Naive thymus-derived CD4-positive, alpha-beta T cell (primary cell): Measurements from ENCODE around the gene SHROOM2. TPM values are rescaled to one million over a fixed set of nuclear protein-coding genes. Genes with fewer than 3 reads are reported as not detected.

Source experiments
- ATAC-seq: fragments of 150-1000 bp; cut with Tn5 transposase; 2 replicates; pipeline ENCODE4 v1.10.0; 2021; ENCODE audit warnings: mild to moderate bottlenecking, moderate library complexity
- CTCF ChIA-PET: fragments of 350-600 bp; sonication (Branson Sonifier 250); formaldehyde crosslinking; loops from one replicate; lab custom pipeline; 2021; ENCODE audit warnings: antibody characterized with exemption; lab: Charles Lee
- POLR2A ChIA-PET: fragments of 350-600 bp; sonication (Branson Sonifier 250); formaldehyde crosslinking; loops from one replicate; lab custom pipeline; 2021; ENCODE audit warnings: antibody characterized with exemption, inconsistent platforms; lab: Charles Lee
- DNase-seq, 9 donors: peaks; one replicate each; pipeline versions ENCODE4 v3.0.0 to v3.0.0-alpha.2; 2020 to 2022; ENCODE audit warnings: mixed read lengths in 1 of 9
- H3K27ac ChIP-seq: one replicate; pipeline ENCODE4 v1.7.0; 2013; ENCODE audit warnings: mild to moderate bottlenecking, low read depth, low read length, moderate library complexity
- H3K27me3 ChIP-seq, 2 donors: one replicate each; pipeline ENCODE4 v1.7.0; 2013; ENCODE audit warnings: low read length in 2 of 2, mild to moderate bottlenecking in 2 of 2, moderate library complexity in 2 of 2; ENCODE audit not compliant: control insufficient read depth in 2 of 2, insufficient read depth in 2 of 2
- H3K36me3 ChIP-seq, 3 experiments: 1 replicate in 2 of 3; 2 replicates in 1 of 3; pipeline ENCODE4 v1.7.0; 2013; ENCODE audit warnings: low read length in 3 of 3, mild to moderate bottlenecking in 3 of 3, moderate library complexity in 1 of 3; ENCODE audit not compliant: insufficient read depth in 3 of 3, control insufficient read depth in 2 of 3
- H3K4me1 ChIP-seq, 2 donors: one replicate each; pipeline ENCODE4 v1.7.0; 2013; ENCODE audit warnings: low read length in 2 of 2, mild to moderate bottlenecking in 2 of 2, moderate library complexity in 1 of 2; ENCODE audit not compliant: control insufficient read depth in 2 of 2, insufficient read depth in 2 of 2
- H3K4me3 ChIP-seq: 2 replicates; pipeline ENCODE4 v1.7.0; 2013; ENCODE audit warnings: mild to moderate bottlenecking, low read length
- H3K9me3 ChIP-seq, 3 experiments: 1 replicate in 2 of 3; 2 replicates in 1 of 3; pipeline ENCODE4 v1.7.0; 2013; ENCODE audit warnings: low read length in 3 of 3; ENCODE audit not compliant: control insufficient read depth in 2 of 3
- H3K27ac Mint-ChIP-seq, 9 donors: one replicate each; pipeline ENCODE4 v1.8.0; 2020 to 2022; ENCODE audit warnings: mixed read lengths in 9 of 9, mild to moderate bottlenecking in 8 of 9, moderate library complexity in 5 of 9, inconsistent platforms in 2 of 9
- H3K27me3 Mint-ChIP-seq, 5 donors: one replicate each; pipeline ENCODE4 v1.8.0; 2021 to 2022; ENCODE audit warnings: mixed read lengths in 5 of 5, mild to moderate bottlenecking in 1 of 5
- H3K36me3 Mint-ChIP-seq, 5 donors: one replicate each; pipeline ENCODE4 v1.8.0; 2020 to 2022; ENCODE audit warnings: mixed read lengths in 5 of 5, mild to moderate bottlenecking in 3 of 5, inconsistent platforms in 1 of 5
- H3K4me1 Mint-ChIP-seq, 7 donors: one replicate each; pipeline ENCODE4 v1.8.0; 2020 to 2022; ENCODE audit warnings: mixed read lengths in 7 of 7, mild to moderate bottlenecking in 3 of 7, inconsistent platforms in 1 of 7
- H3K4me3 Mint-ChIP-seq, 10 donors: one replicate each; pipeline ENCODE4 v1.8.0; 2020 to 2022; ENCODE audit warnings: mild to moderate bottlenecking in 10 of 10, mixed read lengths in 10 of 10, moderate library complexity in 6 of 10, inconsistent platforms in 2 of 10
- H3K9me3 Mint-ChIP-seq, 11 donors: one replicate each; pipeline ENCODE4 v1.8.0; 2020 to 2022; ENCODE audit warnings: mixed read lengths in 11 of 11, mild to moderate bottlenecking in 4 of 11, inconsistent platforms in 1 of 11, moderate library complexity in 1 of 11
- intact Hi-C, 2 donors: fragments of 100-400 bp; cut with micrococcal nuclease; formaldehyde crosslinking; loops; one replicate each; pipeline ENCODE4 v1.15.1; 2023
- polyA plus RNA-seq, 2 donors: library from polyadenylated mRNA; unstranded; fragments of 300-500 nt; fragmentation: Illumina TruSeq; gene quantifications; one replicate each; pipeline ENCODE4 v1.2.3, GENCODE V29; 2021
- total RNA-seq, 6 experiments: library from RNA in 5 of 6; stranded (reverse) in 5 of 6; gene quantifications; 1 replicate in 5 of 6; 2 replicates in 1 of 6; pipeline ENCODE4 v1.2.3 and lab custom pipeline; 2021 to 2026

The SHROOM2 gene
- total and polyA plus RNA-seq, 7 experiments from 2014 or later: not detected

DNA sequence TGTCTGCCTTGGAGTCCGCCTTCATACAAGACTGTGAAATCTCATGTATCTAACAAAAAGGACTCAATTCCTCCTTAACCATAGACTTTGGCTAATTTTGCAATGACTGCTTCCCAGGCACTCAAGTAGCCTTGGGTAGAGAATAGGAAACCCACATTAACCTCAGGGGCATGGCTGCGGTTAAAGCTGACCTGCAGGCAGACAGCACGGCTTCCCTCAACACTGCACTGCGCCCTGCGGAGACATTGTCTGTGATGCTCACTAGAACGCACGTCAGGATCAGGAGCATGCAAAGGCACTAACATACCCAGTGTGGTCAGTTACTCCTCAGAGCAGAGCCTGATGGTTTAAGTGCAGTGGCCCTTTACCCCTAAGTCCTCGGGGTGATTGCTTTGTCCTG, 10.3 kb upstream of the SHROOM2 start:
- Mint-ChIP-seq H3K4me1 (no peaks in the 10 kb centered on the region), H3K9me3 (peaks cover 0 to 1% (median 0%) of the 10 kb centered on the region in 11 donors), H3K27me3 (peaks cover 0 to 27% (median 11%) of the 10 kb centered on the region in 5 donors), H3K27ac (no peak overlapping the region), H3K36me3 (no peaks in the 10 kb centered on the region), H3K4me3 (no peak overlapping the region)
- no peaks in the 10 kb centered on the region for H3K4me1 ChIP-seq
- H3K36me3 ChIP-seq: no peaks in the 10 kb centered on the region
- ATAC-seq (no peak), DNase-seq (no peak)
- no peak overlapping the region for H3K4me3 ChIP-seq
- no peaks in the 10 kb centered on the region for H3K9me3 ChIP-seq
- ChIA-PET POLR2A (no interaction called here), CTCF (no interaction called here)
- intact Hi-C loops: no loop called here
- no peak overlapping the region for H3K27ac ChIP-seq
- no peaks in the 10 kb centered on the region for H3K27me3 ChIP-seq

DNA sequence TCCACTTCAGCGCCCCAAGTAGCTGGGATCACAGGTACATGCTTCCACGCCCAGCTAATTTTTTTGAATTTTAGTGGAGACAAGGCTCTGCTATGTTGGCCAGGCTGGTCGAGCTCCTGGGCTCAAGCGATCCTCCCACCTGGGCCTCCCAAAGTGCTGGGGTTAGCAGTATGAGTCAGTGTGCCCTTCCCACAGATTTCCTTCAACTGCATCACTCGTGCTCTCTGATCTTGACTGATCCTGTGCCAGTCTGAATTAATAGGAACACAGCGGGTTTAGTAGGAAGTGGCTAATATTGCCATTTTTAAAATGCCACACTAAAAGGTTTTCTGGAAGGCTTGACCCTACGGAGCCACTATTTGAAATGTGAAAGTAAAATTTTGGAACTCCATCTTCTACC, 4.3 kb upstream of the SHROOM2 start:
- DNase-seq: no peak
- intact Hi-C loops: no loop called here
- Mint-ChIP-seq H3K9me3 (peaks cover 0 to 3% (median 0%) of the 10 kb centered on the region in 11 donors), H3K36me3 (no peaks in the 10 kb centered on the region), H3K27ac (no peak overlapping the region), H3K27me3 (peaks cover under 1 to 22% (median 8%) of the 10 kb centered on the region in 5 donors), H3K4me3 (no peak overlapping the region), H3K4me1 (peaks cover 0 to 8% (median 0%) of the 10 kb centered on the region in 7 donors)
- no peak overlapping the region for H3K27ac ChIP-seq
- no peaks in the 10 kb centered on the region for H3K9me3 ChIP-seq
- ATAC-seq: no peak
- CTCF ChIA-PET: no interaction called here
- H3K4me3 ChIP-seq: no peak overlapping the region
- H3K4me1 ChIP-seq: no peaks in the 10 kb centered on the region
- no peaks in the 10 kb centered on the region for H3K27me3 ChIP-seq
- POLR2A ChIA-PET: no interaction called here
- no peaks in the 10 kb centered on the region for H3K36me3 ChIP-seq

DNA sequence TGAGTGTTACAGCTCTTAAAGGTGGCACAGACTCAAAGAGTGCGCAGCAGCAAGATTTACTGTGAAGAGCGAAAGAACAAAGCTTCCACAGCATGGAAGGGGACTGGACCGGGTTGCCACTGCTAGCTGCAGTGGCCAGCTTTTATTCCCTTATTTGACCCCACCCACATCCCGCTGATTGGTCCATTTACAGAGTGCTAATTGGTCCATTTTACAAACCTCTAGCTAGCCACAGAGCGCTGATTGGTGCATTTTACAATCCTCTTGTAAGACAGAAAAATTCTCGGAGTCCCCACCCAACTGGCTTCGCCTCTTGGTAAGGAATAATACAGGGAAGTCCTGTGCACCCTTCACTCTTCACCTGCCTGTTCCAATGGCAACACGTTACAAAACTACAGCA, 1.9 kb upstream of the SHROOM2 start:
- H3K4me1 Mint-ChIP-seq: peaks cover 0 to 16% (median 0%) of the 10 kb centered on the region in 7 donors
- H3K36me3 Mint-ChIP-seq: no peaks in the 10 kb centered on the region
- DNase-seq: no peak
- ChIA-PET CTCF (no interaction called here), POLR2A (no interaction called here)
- no peak for ATAC-seq
- H3K9me3 Mint-ChIP-seq: peaks cover 0 to 3% (median 0%) of the 10 kb centered on the region in 11 donors
- no peaks in the 10 kb centered on the region for H3K4me1 ChIP-seq
- no peak overlapping the region for H3K27ac Mint-ChIP-seq
- peak overlapping the region in 1 of 10 donors; percentile 61 for H3K4me3 Mint-ChIP-seq
- intact Hi-C loops: no loop called here
- H3K27me3 Mint-ChIP-seq: peaks cover 11 to 44% (median 20%) of the 10 kb centered on the region in 5 donors
- H3K27me3 ChIP-seq: no peaks in the 10 kb centered on the region
- H3K36me3 ChIP-seq: no peaks in the 10 kb centered on the region
- no peak overlapping the region for H3K4me3 ChIP-seq
- no peak overlapping the region for H3K27ac ChIP-seq
- H3K9me3 ChIP-seq: no peaks in the 10 kb centered on the region

DNA sequence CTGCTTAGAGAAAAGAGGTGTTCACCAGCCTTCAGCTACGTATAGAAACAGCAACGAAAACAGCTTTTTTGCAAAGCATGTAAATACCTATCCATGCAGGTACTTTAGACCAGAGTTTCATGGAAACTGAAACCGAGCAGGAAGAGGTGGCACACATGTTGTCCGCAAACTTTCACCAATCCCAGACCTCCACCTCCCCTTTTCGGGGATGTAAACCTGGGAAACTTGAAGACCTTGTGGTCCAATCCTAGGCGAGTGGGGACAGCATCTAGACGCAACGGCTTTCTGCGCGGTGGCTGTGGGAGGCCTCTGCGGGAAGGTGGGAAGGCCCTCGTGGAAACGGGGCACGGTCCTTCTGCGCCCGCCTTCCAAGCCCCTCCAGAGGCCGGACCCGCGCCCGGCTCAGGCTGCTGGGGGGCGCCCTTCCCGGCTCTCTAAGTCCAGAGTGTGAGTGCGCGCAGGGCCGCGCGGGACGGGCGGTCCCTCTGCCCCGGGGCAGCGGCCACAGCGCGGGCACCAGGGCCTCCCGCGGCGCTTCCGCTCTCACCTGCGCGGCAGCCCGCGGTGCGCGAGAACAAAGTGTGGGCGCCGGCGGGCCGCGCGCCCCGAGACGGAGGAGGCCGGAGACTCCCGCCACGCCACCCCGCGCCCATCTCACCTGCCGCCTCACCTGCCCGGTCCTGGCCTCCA, 830 bp upstream of the SHROOM2 start:
- H3K27ac ChIP-seq: no peak overlapping the region
- no peak overlapping the region for H3K27ac Mint-ChIP-seq
- peak overlapping the region in 6 of 10 donors; percentile 23 to 72 (median 58) for H3K4me3 Mint-ChIP-seq
- peaks cover 0 to 3% (median 0%) of the 10 kb centered on the region in 11 donors for H3K9me3 Mint-ChIP-seq
- intact Hi-C loops: no loop called here
- H3K36me3 ChIP-seq: no peaks in the 10 kb centered on the region
- H3K27me3 Mint-ChIP-seq: peaks cover 13 to 45% (median 16%) of the 10 kb centered on the region in 5 donors
- H3K4me1 ChIP-seq: no peaks in the 10 kb centered on the region
- ChIA-PET POLR2A (no interaction called here), CTCF (no interaction called here)
- H3K4me3 ChIP-seq: no peak overlapping the region
- peaks cover 0 to 16% (median 0%) of the 10 kb centered on the region in 7 donors for H3K4me1 Mint-ChIP-seq
- H3K9me3 ChIP-seq: no peaks in the 10 kb centered on the region
- no peaks in the 10 kb centered on the region for H3K27me3 ChIP-seq
- no peaks in the 10 kb centered on the region for H3K36me3 Mint-ChIP-seq
- DNase-seq (no peak), ATAC-seq (no peak)

DNA sequence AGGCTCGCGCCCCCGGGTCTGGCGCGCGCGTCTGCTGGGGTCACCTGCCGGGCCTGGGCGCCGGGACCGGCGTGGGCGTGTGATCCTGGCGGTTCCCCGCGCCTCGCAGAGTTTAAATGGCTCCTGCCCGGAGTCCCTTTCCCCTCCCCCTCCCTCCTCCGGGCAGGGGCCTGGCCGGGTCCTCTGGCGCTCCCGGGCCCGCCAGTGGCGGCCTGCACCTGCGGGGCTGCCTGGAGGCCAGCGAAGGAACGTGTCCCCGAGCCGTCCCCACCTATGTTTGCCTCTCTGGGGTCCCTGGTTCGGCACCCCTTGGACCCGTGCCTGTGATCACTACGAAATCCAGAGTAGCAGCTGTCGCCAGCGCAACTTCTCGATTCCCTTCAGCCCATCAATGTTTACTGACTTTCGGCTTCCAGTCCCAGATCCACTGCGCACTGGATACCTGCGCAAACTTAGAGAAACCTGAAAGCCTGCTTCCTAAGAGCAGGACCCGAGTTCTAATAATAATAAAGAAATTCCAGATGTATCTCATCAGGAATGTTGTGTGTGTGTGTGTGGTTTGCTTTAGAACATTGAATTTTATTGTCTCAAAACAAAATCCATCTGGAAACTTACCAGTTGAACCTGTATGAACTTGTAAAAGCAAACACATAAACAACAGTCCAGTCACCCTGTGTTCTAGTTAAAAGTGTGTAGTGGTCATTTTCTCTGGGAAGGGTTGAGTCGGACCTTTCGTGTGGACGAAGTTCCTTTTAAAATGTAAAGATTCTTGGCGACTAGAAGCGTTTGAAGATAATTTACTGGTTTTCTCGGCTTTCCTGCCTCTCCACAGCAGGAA, 788 bp downstream of the SHROOM2 start:
- Histone ChIP-seq H3K4me1 (no peaks in the 10 kb centered on the region), H3K9me3 (no peaks in the 10 kb centered on the region), H3K27me3 (no peaks in the 10 kb centered on the region), H3K4me3 (no peak overlapping the region), H3K36me3 (no peaks in the 10 kb centered on the region), H3K27ac (no peak overlapping the region)
- POLR2A ChIA-PET: interaction anchor here (0.7 kb wide), 1 partner anchor 755 kb away, joined by 3 read pairs; no protein-coding TSS in a partner anchor
- H3K27ac Mint-ChIP-seq: no peak overlapping the region
- peaks cover 15 to 45% (median 19%) of the 10 kb centered on the region in 5 donors for H3K27me3 Mint-ChIP-seq
- intact Hi-C loops: no loop called here
- ATAC-seq (no peak), DNase-seq (no peak)
- no peaks in the 10 kb centered on the region for H3K9me3 Mint-ChIP-seq
- CTCF ChIA-PET: no interaction called here
- H3K4me1 Mint-ChIP-seq: peaks cover 0 to 16% (median 0%) of the 10 kb centered on the region in 7 donors
- H3K4me3 Mint-ChIP-seq: peak overlapping the region in 7 of 10 donors; percentile 42 to 79 (median 53)
- no peaks in the 10 kb centered on the region for H3K36me3 Mint-ChIP-seq

DNA sequence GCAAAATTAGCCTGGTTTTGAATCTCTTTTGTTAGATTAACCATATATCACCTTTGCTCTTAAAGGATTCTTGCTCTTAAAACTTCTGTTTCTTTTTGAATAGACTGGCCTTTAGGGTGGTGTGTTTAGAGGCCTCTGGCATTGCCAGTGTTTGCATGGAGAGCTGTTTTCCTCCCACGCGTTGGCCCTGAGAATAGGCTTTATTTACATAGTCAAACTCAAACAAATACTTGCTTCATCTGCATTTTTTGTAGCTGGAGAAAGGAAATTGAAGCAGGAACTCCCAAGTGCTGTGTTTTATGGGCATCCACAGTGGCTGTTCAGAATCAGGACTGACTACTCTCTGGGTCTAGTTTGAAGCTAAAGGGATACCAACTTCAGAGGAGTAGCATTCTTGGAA, 2.7 kb downstream of the SHROOM2 start:
- intact Hi-C loops: no loop called here
- Mint-ChIP-seq H3K4me1 (peaks cover 0 to 16% (median 0%) of the 10 kb centered on the region in 7 donors), H3K36me3 (no peaks in the 10 kb centered on the region), H3K27me3 (peaks cover 10 to 38% (median 19%) of the 10 kb centered on the region in 5 donors), H3K4me3 (peak overlapping the region in 1 of 10 donors; percentile 25), H3K27ac (no peak overlapping the region), H3K9me3 (peaks cover 0 to 4% (median 0%) of the 10 kb centered on the region in 11 donors)
- no peak for ATAC-seq
- H3K4me3 ChIP-seq: no peak overlapping the region
- no peaks in the 10 kb centered on the region for H3K27me3 ChIP-seq
- H3K36me3 ChIP-seq: no peaks in the 10 kb centered on the region
- no peak overlapping the region for H3K27ac ChIP-seq
- ChIA-PET CTCF (no interaction called here), POLR2A (no interaction called here)
- H3K9me3 ChIP-seq: no peaks in the 10 kb centered on the region
- no peak for DNase-seq
- no peaks in the 10 kb centered on the region for H3K4me1 ChIP-seq
